ENCODE data around the gene TNF.

DNA sequence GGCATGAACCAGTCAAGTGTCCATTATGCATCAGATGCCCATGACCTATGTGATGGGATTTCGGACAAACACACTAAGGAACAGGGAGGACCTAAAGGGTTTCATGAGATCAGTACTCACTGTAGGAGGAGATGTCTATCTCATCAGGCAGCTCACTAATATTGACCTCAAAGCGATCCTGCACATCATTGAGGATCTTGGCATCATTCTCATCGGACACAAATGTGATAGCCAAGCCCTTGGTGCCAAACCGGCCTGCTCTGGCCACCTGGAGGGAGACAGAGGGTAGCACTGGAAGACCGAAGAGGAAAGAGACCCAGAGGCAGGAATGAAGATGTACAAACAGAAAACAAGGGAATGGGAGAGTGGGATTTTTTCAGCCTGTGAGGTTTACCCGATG is 44.7 kb upstream of the TNF start:
- TF ChIP-seq, protein P1, sequence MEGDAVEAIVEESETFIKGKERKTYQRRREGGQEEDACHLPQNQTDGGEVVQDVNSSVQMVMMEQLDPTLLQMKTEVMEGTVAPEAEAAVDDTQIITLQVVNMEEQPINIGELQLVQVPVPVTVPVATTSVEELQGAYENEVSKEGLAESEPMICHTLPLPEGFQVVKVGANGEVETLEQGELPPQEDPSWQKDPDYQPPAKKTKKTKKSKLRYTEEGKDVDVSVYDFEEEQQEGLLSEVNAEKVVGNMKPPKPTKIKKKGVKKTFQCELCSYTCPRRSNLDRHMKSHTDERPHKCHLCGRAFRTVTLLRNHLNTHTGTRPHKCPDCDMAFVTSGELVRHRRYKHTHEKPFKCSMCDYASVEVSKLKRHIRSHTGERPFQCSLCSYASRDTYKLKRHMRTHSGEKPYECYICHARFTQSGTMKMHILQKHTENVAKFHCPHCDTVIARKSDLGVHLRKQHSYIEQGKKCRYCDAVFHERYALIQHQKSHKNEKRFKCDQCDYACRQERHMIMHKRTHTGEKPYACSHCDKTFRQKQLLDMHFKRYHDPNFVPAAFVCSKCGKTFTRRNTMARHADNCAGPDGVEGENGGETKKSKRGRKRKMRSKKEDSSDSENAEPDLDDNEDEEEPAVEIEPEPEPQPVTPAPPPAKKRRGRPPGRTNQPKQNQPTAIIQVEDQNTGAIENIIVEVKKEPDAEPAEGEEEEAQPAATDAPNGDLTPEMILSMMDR (IDR thresholded peaks at IDR 0.05), result no peak
- no peak for TF ChIP-seq POLR2A (IDR thresholded peaks at IDR 0.05)

Data from Peyer's patch (tissue), 4 donors.